Gastrocnemius medialis (tissue), 4 donors: ENCODE data around the gene LRRC4C.

Source experiments
- CTCF ChIP-seq, 5 experiments: fragments of 450-650 bp in 3 of 5; fragments of 200-600 bp in 2 of 5; sonication (generic) in 2 of 5; IDR thresholded peaks in 4 of 5; conservative IDR thresholded peaks in 1 of 5; 1 replicate in 4 of 5; 2 replicates in 1 of 5; pipeline ENCODE4 v1.5.1; 2016 to 2019; ENCODE audit warnings: antibody characterized with exemption in 5 of 5, mild to moderate bottlenecking in 3 of 5, moderate library complexity in 3 of 5
- POLR2A ChIP-seq, 2 donors: fragments of 450-650 bp; IDR thresholded peaks; one replicate each; pipeline ENCODE4 v1.6.1; 2017; ENCODE audit warnings: antibody characterized with exemption in 2 of 2, mild to moderate bottlenecking in 2 of 2, moderate library complexity in 2 of 2

- TF ChIP-seq POLR2A (IDR thresholded peaks at IDR 0.05) (no peak), CTCF (IDR thresholded peaks at IDR 0.05 in 4 of 5, conservative IDR thresholded peaks at IDR 0.05 in 1 of 5) (no peak)
These were observed 1164.0 kb downstream of the LRRC4C start for GRCh38 chr11:40295466-40295865.
